SK-N-SH (cell line): Measurements from ENCODE around the gene ZFP90. TPM values are rescaled to one million over a fixed set of nuclear protein-coding genes. Genes with fewer than 3 reads are reported as not detected.

ENCODE experiments used
- CTCF ChIA-PET: fragments of 300-600, 350-600 bp; formaldehyde crosslinking; extraction: SDS; loops from one replicate; lab custom pipeline; 2021; lab: Yijun Ruan, JAX
- POLR2A ChIA-PET: fragments of 350-600 bp; sonication (Branson Sonifier 250); formaldehyde crosslinking; extraction: SDS; loops from one replicate; lab custom pipeline; 2020; ENCODE audit warnings: antibody characterized with exemption, inconsistent platforms; lab: Yijun Ruan, JAX
- DNase-seq: peaks from one replicate; pipeline ENCODE4 v3.0.0; 2012
- H2AFZ ChIP-seq: fragments of 200-600 bp; sonication (generic); 2 replicates; pipeline ENCODE4 v1.8.1; 2016; ENCODE audit warnings: antibody characterized with exemption, mild to moderate bottlenecking, low read depth
- H3F3A ChIP-seq: fragments of 200-600 bp; sonication (generic); replicated peaks from 2 replicates; pipeline ENCODE3; 2016; ENCODE audit warnings: antibody characterized with exemption, mild to moderate bottlenecking; ENCODE audit not compliant: insufficient read depth
- H3K27ac ChIP-seq, 2 experiments: fragments of 200-500 bp in 1 of 2; fragments of 200-600 bp in 1 of 2; sonication (Bioruptor generic) in 1 of 2; sonication (generic), shearing (Covaris generic) in 1 of 2; 2 replicates each; pipeline versions ENCODE4 v1.5.1 to v1.6.1; 2014 to 2016; ENCODE audit warnings: low read depth in 2 of 2, inconsistent platforms in 1 of 2, low read length in 1 of 2, mild to moderate bottlenecking in 1 of 2, mixed read lengths in 1 of 2
- H3K27me3 ChIP-seq: fragments of 200-600 bp; sonication (generic), shearing (Covaris generic); 2 replicates; pipeline ENCODE4 v1.6.1; 2016; ENCODE audit warnings: mixed run types; ENCODE audit not compliant: insufficient read depth
- H3K36me3 ChIP-seq, 2 experiments: fragments of 200-500 bp in 1 of 2; fragments of 200-600 bp in 1 of 2; sonication (Bioruptor generic) in 1 of 2; sonication (generic) in 1 of 2; replicated peaks in 1 of 2; 2 replicates each; pipeline versions ENCODE3 to v1.5.1; 2014 to 2016; ENCODE audit warnings: low read length in 1 of 2, mild to moderate bottlenecking in 1 of 2; ENCODE audit not compliant: insufficient read depth in 2 of 2, control insufficient read depth in 1 of 2
- H3K4me1 ChIP-seq, 2 experiments: fragments of 200-500 bp in 1 of 2; fragments of 200-600 bp in 1 of 2; sonication (Bioruptor generic) in 1 of 2; sonication (generic), shearing (Covaris generic) in 1 of 2; 2 replicates each; pipeline versions ENCODE4 v1.5.1 to v1.6.1; 2014 to 2016; ENCODE audit warnings: low read depth in 1 of 2, low read length in 1 of 2, mixed run types in 1 of 2; ENCODE audit not compliant: insufficient read depth in 2 of 2, control insufficient read depth in 1 of 2
- H3K4me2 ChIP-seq: fragments of 200-600 bp; sonication (generic), shearing (Covaris generic); 2 replicates; pipeline ENCODE4 v1.6.1; 2017; ENCODE audit warnings: mixed run types
- H3K4me3 ChIP-seq, 2 experiments: fragments of 200-500 bp in 1 of 2; fragments of 200-600 bp in 1 of 2; sonication (Bioruptor generic) in 1 of 2; sonication (generic), shearing (Covaris generic) in 1 of 2; 2 replicates each; pipeline versions ENCODE4 v1.5.1 to v1.8.1; 2014 to 2016; ENCODE audit warnings: low read depth in 2 of 2, inconsistent platforms in 1 of 2, low read length in 1 of 2, mild to moderate bottlenecking in 1 of 2, mixed read lengths in 1 of 2, moderate library complexity in 1 of 2
- H3K79me2 ChIP-seq: fragments of 200-600 bp; sonication (generic); 2 replicates; pipeline ENCODE4 v1.8.1; 2017; ENCODE audit warnings: mild to moderate bottlenecking; ENCODE audit not compliant: insufficient read depth
- H3K9ac ChIP-seq: fragments of 200-600 bp; sonication (generic); 2 replicates; pipeline ENCODE4 v1.6.1; 2017; ENCODE audit warnings: mixed run types
- H3K9me2 ChIP-seq: fragments of 200-600 bp; sonication (generic); 2 replicates; pipeline ENCODE4 v1.6.1; 2017; ENCODE audit warnings: mixed run types
- H3K9me3 ChIP-seq: fragments of 200-600 bp; sonication (generic); 2 replicates; pipeline ENCODE4 v1.6.1; 2017; ENCODE audit warnings: mixed run types, mild to moderate bottlenecking, moderate library complexity
- H4K20me1 ChIP-seq: fragments of 200-600 bp; sonication (generic); 2 replicates; pipeline ENCODE4 v1.6.1; 2017; ENCODE audit warnings: mild to moderate bottlenecking, mixed run types; ENCODE audit not compliant: insufficient read depth
- CHD2 ChIP-seq: fragments of 150-350 bp; IDR thresholded peaks from 2 replicates; pipeline ENCODE4 v1.6.1; 2018; ENCODE audit warnings: low read length; ENCODE audit not compliant: partially characterized antibody
- ELF1 ChIP-seq: IDR thresholded peaks from 2 replicates; pipeline ENCODE4 v1.4.0; 2012
- EP300 ChIP-seq, 2 experiments: IDR thresholded peaks; 2 replicates each; pipeline versions ENCODE4 v1.4.0 to v1.6.1; 2012; ENCODE audit warnings: borderline replicate concordance in 1 of 2, low read depth in 1 of 2, low read length in 1 of 2
- EZH2phosphoT487 ChIP-seq: fragments of 200-600 bp; sonication (generic); IDR thresholded peaks from 2 replicates; pipeline ENCODE4 v1.6.1; 2017; ENCODE audit warnings: low read depth, mixed run types, mild to moderate bottlenecking, antibody characterized with exemption, moderate library complexity, borderline replicate concordance
- FOXJ3 ChIP-seq: sonication (generic); formaldehyde crosslinking; IDR thresholded peaks from 2 replicates; pipeline ENCODE4 v1.5.1; 2020; ENCODE audit warnings: mild to moderate bottlenecking, missing genetic modification reagents
- FOXM1 ChIP-seq: IDR thresholded peaks from 2 replicates; pipeline ENCODE4 v1.4.0; 2012; ENCODE audit warnings: low read depth, mild to moderate bottlenecking
- JUND ChIP-seq: IDR thresholded peaks from 2 replicates; pipeline ENCODE4 v1.4.0; 2012
- NRF1 ChIP-seq: IDR thresholded peaks from 2 replicates; pipeline ENCODE4 v1.6.1; 2012; ENCODE audit warnings: low read depth, mild to moderate bottlenecking, low read length
- RAD21 ChIP-seq: IDR thresholded peaks from 2 replicates; pipeline ENCODE4 v1.6.1; 2012; ENCODE audit warnings: mild to moderate bottlenecking, low read length
- RFX5 ChIP-seq: IDR thresholded peaks from 2 replicates; pipeline ENCODE4 v1.6.1; 2012; ENCODE audit warnings: mild to moderate bottlenecking, improper control_type of control experiment, low read length
- SIN3A ChIP-seq: IDR thresholded peaks from 2 replicates; pipeline ENCODE4 v1.6.1; 2012; ENCODE audit warnings: low read depth, mild to moderate bottlenecking, low read length, moderate library complexity, borderline replicate concordance
- SMC3 ChIP-seq: IDR thresholded peaks from 2 replicates; pipeline ENCODE4 v1.6.1; 2012; ENCODE audit warnings: low read depth, low read length, improper control_type of control experiment
- TCF12 ChIP-seq: IDR thresholded peaks from 2 replicates; pipeline ENCODE4 v1.4.0; 2012
- YY1 ChIP-seq: IDR thresholded peaks from 2 replicates; pipeline ENCODE4 v1.4.0; 2012; ENCODE audit warnings: low read depth, mild to moderate bottlenecking
- WGBS: methylation state at CpG from one replicate; pipeline ENCODE4 v1.1.6; 2017; ENCODE audit warnings: low lambda C conversion rate; 5-methylcytosine and 5-hydroxymethylcytosine counted together
- polyA plus RNA-seq, 3 experiments: library from polyadenylated mRNA; depleted of rRNA; stranded (reverse); fragments of >200 nt; gene quantifications; 2 replicates each; pipeline ENCODE4 v1.2.3, GENCODE V29; 2012
- TF ChIP-seq, protein P1 (sequence below): IDR thresholded peaks from 2 replicates; pipeline ENCODE4; 2012
- TF ChIP-seq, protein P2 (sequence below): IDR thresholded peaks from 2 replicates; pipeline ENCODE4 v1.4.0; 2012; ENCODE audit warnings: low read depth
- TF ChIP-seq, protein P3 (sequence below): fragments of 150-350 bp; IDR thresholded peaks from 2 replicates; pipeline ENCODE4 v1.6.1; 2016; ENCODE audit warnings: mild to moderate bottlenecking, low read depth, low read length

ZFP90 gene
- polyA plus RNA-seq, 1 of the 3 experiments (the other 2 are of a cell fraction): 9.9 TPM

DNA sequence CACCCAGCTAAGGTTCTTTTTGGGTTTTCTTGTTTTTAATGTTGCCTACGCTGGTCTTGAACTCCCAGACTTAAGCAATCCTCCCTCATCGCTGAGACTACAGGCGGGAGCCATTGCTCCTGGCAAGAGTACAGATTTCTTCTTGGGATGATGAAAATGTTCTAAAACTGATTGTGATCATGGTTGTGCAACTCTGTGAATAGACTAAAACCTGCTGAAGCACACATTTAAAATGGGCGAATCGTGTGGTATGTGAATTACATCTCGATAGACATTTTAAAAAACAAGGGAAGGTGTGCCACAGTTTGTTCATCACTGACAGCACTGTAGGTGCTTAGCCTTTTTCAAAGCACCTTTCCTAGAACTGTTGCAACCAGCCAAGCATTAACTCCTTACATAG, 57.2 kb downstream of the ZFP90 start (continued):
- TF ChIP-seq, protein P1, sequence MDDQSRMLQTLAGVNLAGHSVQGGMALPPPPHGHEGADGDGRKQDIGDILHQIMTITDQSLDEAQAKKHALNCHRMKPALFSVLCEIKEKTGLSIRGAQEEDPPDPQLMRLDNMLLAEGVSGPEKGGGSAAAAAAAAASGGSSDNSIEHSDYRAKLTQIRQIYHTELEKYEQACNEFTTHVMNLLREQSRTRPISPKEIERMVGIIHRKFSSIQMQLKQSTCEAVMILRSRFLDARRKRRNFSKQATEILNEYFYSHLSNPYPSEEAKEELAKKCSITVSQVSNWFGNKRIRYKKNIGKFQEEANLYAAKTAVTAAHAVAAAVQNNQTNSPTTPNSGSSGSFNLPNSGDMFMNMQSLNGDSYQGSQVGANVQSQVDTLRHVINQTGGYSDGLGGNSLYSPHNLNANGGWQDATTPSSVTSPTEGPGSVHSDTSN: no peak
- TF ChIP-seq FOXJ3 (CRISPR knock-in tag): no peak
- TF ChIP-seq, protein P2, sequence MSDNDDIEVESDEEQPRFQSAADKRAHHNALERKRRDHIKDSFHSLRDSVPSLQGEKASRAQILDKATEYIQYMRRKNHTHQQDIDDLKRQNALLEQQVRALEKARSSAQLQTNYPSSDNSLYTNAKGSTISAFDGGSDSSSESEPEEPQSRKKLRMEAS: no peak
- no peak for TF ChIP-seq RFX5
- TF ChIP-seq NRF1: no peak
- no peak for TF ChIP-seq FOXM1
- TF ChIP-seq JUND: no peak

GRCh38 chr16:68599586-68599985, 60.5 kb downstream of the ZFP90 start:
- ChIA-PET POLR2A (interaction anchor here (0.9 kb wide), 1 partner anchor 64 kb away, joined by 3 read pairs; no protein-coding TSS in a partner anchor), CTCF (interaction anchor here (1.1 to 2.5 kb wide), 5 partner anchors 9 to 248 kb away, joined by 3 to 17 read pairs (median 4); no protein-coding TSS in a partner anchor)
- H3F3A ChIP-seq: no peaks in the 10 kb centered on the region
- H3K27ac ChIP-seq: no peak overlapping the region
- 75% methylated on average over 1 of the region's 1 CpG for WGBS
- H2AFZ ChIP-seq: no peak overlapping the region
- no peak overlapping the region for H3K9ac ChIP-seq
- H3K4me1 ChIP-seq: no peaks in the 10 kb centered on the region
- H3K4me3 ChIP-seq: no peak overlapping the region
- no peaks in the 10 kb centered on the region for H4K20me1 ChIP-seq
- H3K36me3 ChIP-seq: no peaks in the 10 kb centered on the region
- H3K27me3 ChIP-seq: no peaks in the 10 kb centered on the region
- no peak overlapping the region for H3K4me2 ChIP-seq
- DNase-seq: no peak
- no peaks in the 10 kb centered on the region for H3K9me2 ChIP-seq
- no peaks in the 10 kb centered on the region for H3K79me2 ChIP-seq
- no peaks in the 10 kb centered on the region; the same call in 1 of the 2 replicates for H3K9me3 ChIP-seq
- TF ChIP-seq SMC3 (no peak), NRF1 (no peak), TCF12 (no peak), EZH2phosphoT487 (no peak), CHD2 (no peak), SIN3A (no peak), ELF1 (no peak), RFX5 (no peak), EP300 (IDR thresholded peaks at IDR 0.05; ENCODE audit: borderline replicate concordance in 1 of 2, low read depth in 1 of 2, low read length in 1 of 2) (no peak), RAD21 (no peak), YY1 (no peak)
- TF ChIP-seq, protein P3, sequence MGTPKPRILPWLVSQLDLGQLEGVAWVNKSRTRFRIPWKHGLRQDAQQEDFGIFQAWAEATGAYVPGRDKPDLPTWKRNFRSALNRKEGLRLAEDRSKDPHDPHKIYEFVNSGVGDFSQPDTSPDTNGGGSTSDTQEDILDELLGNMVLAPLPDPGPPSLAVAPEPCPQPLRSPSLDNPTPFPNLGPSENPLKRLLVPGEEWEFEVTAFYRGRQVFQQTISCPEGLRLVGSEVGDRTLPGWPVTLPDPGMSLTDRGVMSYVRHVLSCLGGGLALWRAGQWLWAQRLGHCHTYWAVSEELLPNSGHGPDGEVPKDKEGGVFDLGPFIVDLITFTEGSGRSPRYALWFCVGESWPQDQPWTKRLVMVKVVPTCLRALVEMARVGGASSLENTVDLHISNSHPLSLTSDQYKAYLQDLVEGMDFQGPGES: no peak
- TF ChIP-seq, protein P2: no peak
